CD4-positive, CD25-positive, alpha-beta regulatory T cell (primary cell): Measurements from ENCODE around the gene MAPK4. TPM values are rescaled to one million over a fixed set of nuclear protein-coding genes. Genes with fewer than 3 reads are reported as not detected.
"Not testable (repeated sequence)": the region's sequence is repeated elsewhere in the genome, so short reads cannot be mapped to it uniquely, and the experiment has no call there.

ENCODE experiments used
- ATAC-seq, 2 donors: fragments of 150-1000 bp; cut with Tn5 transposase; one replicate each; pipeline ENCODE4 v1.10.0; 2021; ENCODE audit warnings: low read depth in 2 of 2, moderate number of reproducible peaks in 2 of 2, moderate library complexity in 1 of 2
- DNase-seq, 3 donors: peaks; one replicate each; pipeline versions ENCODE4 v3.0.0 to v3.0.0-alpha.2; 2012 to 2022; ENCODE audit warnings: mixed read lengths in 1 of 3
- H3K27ac ChIP-seq: one replicate; pipeline ENCODE4 v1.7.0; 2013; ENCODE audit warnings: mild to moderate bottlenecking, low read length; ENCODE audit not compliant: insufficient read depth, poor library complexity, severe bottlenecking
- H3K27me3 ChIP-seq: one replicate; pipeline ENCODE4 v1.7.0; 2013; ENCODE audit warnings: low read length; ENCODE audit not compliant: control insufficient read depth, insufficient read depth
- H3K36me3 ChIP-seq: one replicate; pipeline ENCODE4 v1.7.0; 2013; ENCODE audit warnings: mild to moderate bottlenecking, low read length, moderate library complexity; ENCODE audit not compliant: control insufficient read depth, insufficient read depth
- H3K4me1 ChIP-seq: 2 replicates; pipeline ENCODE4 v1.7.0; 2013; ENCODE audit warnings: mild to moderate bottlenecking, low read length; ENCODE audit not compliant: insufficient read depth, control insufficient read depth, poor library complexity, severe bottlenecking
- H3K4me3 ChIP-seq: one replicate; pipeline ENCODE4 v1.7.0; 2013; ENCODE audit warnings: low read depth, mild to moderate bottlenecking, low read length, moderate library complexity
- H3K9me3 ChIP-seq, 2 experiments: 1 replicate in 1 of 2; 2 replicates in 1 of 2; pipeline ENCODE4 v1.7.0; 2013; ENCODE audit warnings: low read length in 2 of 2, mild to moderate bottlenecking in 1 of 2, moderate library complexity in 1 of 2; ENCODE audit not compliant: control insufficient read depth in 2 of 2
- H3K27ac Mint-ChIP-seq, 3 donors: one replicate each; pipeline ENCODE4 v1.8.0; 2020 to 2022; ENCODE audit warnings: mild to moderate bottlenecking in 3 of 3, mixed read lengths in 3 of 3, moderate library complexity in 2 of 3
- H3K27me3 Mint-ChIP-seq: one replicate; pipeline ENCODE4 v1.8.0; 2022; ENCODE audit warnings: mild to moderate bottlenecking, mixed read lengths
- H3K36me3 Mint-ChIP-seq: one replicate; pipeline ENCODE4 v1.8.0; 2020; ENCODE audit warnings: mixed read lengths
- H3K4me1 Mint-ChIP-seq, 4 donors: one replicate each; pipeline ENCODE4 v1.8.0; 2020 to 2022; ENCODE audit warnings: mixed read lengths in 4 of 4, mild to moderate bottlenecking in 1 of 4
- H3K4me3 Mint-ChIP-seq, 4 donors: one replicate each; pipeline ENCODE4 v1.8.0; 2020 to 2022; ENCODE audit warnings: mild to moderate bottlenecking in 4 of 4, mixed read lengths in 4 of 4, moderate library complexity in 3 of 4
- H3K9me3 Mint-ChIP-seq, 7 donors: one replicate each; pipeline ENCODE4 v1.8.0; 2020 to 2022; ENCODE audit warnings: mixed read lengths in 7 of 7, mild to moderate bottlenecking in 3 of 7, moderate library complexity in 2 of 7
- polyA plus RNA-seq, 4 donors: library from polyadenylated mRNA; unstranded; fragments of 300-500 nt; fragmentation: Illumina TruSeq; gene quantifications; one replicate each; pipeline ENCODE4 v1.2.3, GENCODE V29; 2021
- total RNA-seq: library from RNA; stranded (reverse); gene quantifications from one replicate; pipeline ENCODE4 v1.2.3, GENCODE V29; 2022

Gene MAPK4
- total and polyA plus RNA-seq, 5 donors from 2014 or later = not detected

GRCh38 chr18:50696929-50697328 is 137.0 kb downstream of the MAPK4 start:
- no peak for ATAC-seq

DNA sequence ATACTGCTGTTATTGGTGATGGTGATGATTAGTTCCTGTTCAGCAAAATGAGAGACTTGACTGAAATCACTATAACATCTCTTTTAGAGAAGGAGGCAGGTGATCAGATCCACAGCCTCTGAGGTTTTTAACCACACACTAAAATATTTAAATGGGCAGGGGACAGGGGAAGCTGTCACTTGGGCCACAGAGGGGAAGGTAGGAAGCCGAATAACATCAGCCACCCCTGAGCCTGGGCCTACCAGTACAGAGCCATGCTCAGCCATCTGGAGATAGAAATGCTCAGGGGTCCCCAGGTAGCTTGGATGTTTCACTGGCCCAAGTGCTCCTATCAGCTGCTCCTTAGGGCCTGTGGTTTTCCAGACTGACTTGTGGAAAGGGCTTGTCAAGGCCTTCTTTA is 137.6 kb downstream of the MAPK4 start:
- H3K27me3 ChIP-seq = no peaks in the 10 kb centered on the region
- H3K9me3 Mint-ChIP-seq = peaks cover 0 to 3% (median 0%) of the 10 kb centered on the region in 7 donors
- no peaks in the 10 kb centered on the region for H3K4me1 ChIP-seq
- ATAC-seq (no peak), DNase-seq (no peak)
- H3K4me1 Mint-ChIP-seq = no peaks in the 10 kb centered on the region
- H3K4me3 Mint-ChIP-seq = no peak overlapping the region
- no peaks in the 10 kb centered on the region for H3K36me3 Mint-ChIP-seq
- H3K27me3 Mint-ChIP-seq = peaks cover 4% of the 10 kb centered on the region
- H3K9me3 ChIP-seq = no peaks in the 10 kb centered on the region
- H3K27ac ChIP-seq = no peak overlapping the region
- no peaks in the 10 kb centered on the region for H3K36me3 ChIP-seq
- no peak overlapping the region for H3K27ac Mint-ChIP-seq
- no peak overlapping the region for H3K4me3 ChIP-seq

More at GRCh38 chr18:50696929-50697328, 137.0 kb downstream of the MAPK4 start:
- Mint-ChIP-seq H3K36me3 (no peaks in the 10 kb centered on the region), H3K4me3 (no peak overlapping the region), H3K27me3 (peaks cover 4% of the 10 kb centered on the region), H3K4me1 (no peaks in the 10 kb centered on the region), H3K9me3 (peaks cover 0 to 3% (median 0%) of the 10 kb centered on the region in 7 donors), H3K27ac (no peak overlapping the region)
- H3K4me1 ChIP-seq = no peaks in the 10 kb centered on the region
- H3K4me3 ChIP-seq = no peak overlapping the region
- H3K36me3 ChIP-seq = no peaks in the 10 kb centered on the region
- H3K27ac ChIP-seq = no peak overlapping the region
- no peaks in the 10 kb centered on the region for H3K9me3 ChIP-seq
- no peak for DNase-seq
- H3K27me3 ChIP-seq = no peaks in the 10 kb centered on the region

DNA sequence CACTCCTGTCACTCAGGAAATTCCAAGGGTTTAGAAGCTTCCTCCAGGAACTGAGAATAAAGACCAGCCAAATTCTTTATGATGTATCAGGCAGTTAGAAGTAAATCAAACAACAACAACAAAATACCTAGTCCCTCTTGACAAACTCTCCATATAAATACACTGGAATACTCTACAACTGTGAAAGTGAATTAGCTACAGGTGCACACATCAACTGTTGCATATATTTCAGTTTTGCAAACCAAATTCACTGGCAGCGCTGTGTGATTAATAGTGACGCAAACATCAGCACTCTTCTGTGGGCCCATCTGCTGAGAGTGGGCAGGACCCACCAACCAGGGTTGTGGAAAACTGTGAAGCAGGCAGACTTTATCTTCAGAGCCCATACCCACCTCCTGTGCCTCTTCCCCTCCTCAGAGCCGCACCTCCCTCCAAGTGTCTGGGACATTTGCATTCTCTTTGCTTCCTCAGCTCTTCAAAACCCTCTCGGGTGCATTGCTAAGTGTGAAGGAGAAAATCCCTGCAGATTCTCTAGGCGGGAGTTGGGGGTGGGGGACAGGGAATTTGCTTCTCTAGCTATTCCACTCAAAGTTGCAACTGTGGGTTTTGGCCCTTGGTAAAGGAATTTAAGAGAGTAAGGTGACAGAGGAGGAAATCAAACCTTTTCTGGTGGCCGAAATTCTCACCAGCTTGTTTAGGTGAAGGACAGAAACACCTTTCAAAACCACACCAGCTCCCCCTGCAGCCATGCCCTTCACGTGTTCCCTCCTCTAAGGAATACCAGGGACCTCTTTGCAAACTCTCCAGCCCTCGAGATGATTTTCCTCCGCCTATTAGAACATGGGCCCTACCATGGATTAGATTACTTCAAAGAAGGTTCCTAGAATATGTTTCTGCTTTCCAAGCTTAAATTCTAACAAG is 140.6 kb downstream of the MAPK4 start:
- H3K27ac ChIP-seq = no peak overlapping the region
- H3K27me3 Mint-ChIP-seq = peaks cover 4% of the 10 kb centered on the region
- no peaks in the 10 kb centered on the region for H3K27me3 ChIP-seq
- H3K4me1 ChIP-seq = no peaks in the 10 kb centered on the region
- H3K9me3 Mint-ChIP-seq = no peaks in the 10 kb centered on the region
- H3K4me1 Mint-ChIP-seq = no peaks in the 10 kb centered on the region
- H3K27ac Mint-ChIP-seq = no peak overlapping the region
- H3K9me3 ChIP-seq = no peaks in the 10 kb centered on the region
- DNase-seq = no peak
- no peak overlapping the region for H3K4me3 ChIP-seq
- no peaks in the 10 kb centered on the region for H3K36me3 Mint-ChIP-seq
- H3K4me3 Mint-ChIP-seq = no peak overlapping the region
- no peaks in the 10 kb centered on the region for H3K36me3 ChIP-seq
- no peak for ATAC-seq

DNA sequence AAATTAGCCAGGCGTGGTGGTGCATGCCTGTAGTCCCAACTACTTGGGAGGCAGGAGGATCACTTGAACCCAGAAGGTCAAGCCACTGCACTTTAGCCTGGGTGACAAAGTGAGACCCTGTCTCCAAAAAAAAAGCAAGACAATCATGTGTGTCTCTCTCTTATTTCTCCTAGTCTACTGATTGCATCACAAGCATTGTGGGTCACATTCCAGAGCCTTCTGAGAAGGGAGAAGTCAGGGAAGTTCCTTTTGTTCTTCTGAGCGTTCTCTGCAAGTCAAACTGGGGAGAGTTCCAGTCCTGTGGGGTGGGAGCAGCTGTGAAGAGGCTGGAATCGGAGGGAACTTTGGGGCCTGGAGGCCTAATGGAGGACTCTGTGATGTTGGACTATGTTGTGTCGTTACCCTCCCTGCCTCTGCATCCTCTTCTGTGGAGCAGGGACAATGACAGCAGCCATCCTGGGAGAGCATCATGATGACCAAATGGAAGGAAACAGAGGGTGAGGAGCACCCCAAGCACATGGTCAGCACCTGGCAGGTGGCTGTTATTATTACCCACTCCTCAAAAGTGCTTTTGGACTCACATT is 144.6 kb downstream of the MAPK4 start:
- no peaks in the 10 kb centered on the region for H3K36me3 Mint-ChIP-seq
- no peaks in the 10 kb centered on the region for H3K4me1 Mint-ChIP-seq
- no peaks in the 10 kb centered on the region for H3K36me3 ChIP-seq
- no peak overlapping the region for H3K27ac ChIP-seq
- H3K9me3 ChIP-seq = no peaks in the 10 kb centered on the region
- no peaks in the 10 kb centered on the region for H3K4me1 ChIP-seq
- H3K9me3 Mint-ChIP-seq = no peaks in the 10 kb centered on the region
- DNase-seq (no peak), ATAC-seq (no peak)
- no peak overlapping the region for H3K27ac Mint-ChIP-seq
- no peaks in the 10 kb centered on the region for H3K27me3 ChIP-seq
- H3K4me3 ChIP-seq = no peak overlapping the region
- no peak overlapping the region for H3K4me3 Mint-ChIP-seq
- H3K27me3 Mint-ChIP-seq = no peaks in the 10 kb centered on the region

- Histone ChIP-seq H3K4me3 (no peak overlapping the region), H3K9me3 (no peaks in the 10 kb centered on the region), H3K27ac (no peak overlapping the region), H3K4me1 (no peaks in the 10 kb centered on the region), H3K36me3 (no peaks in the 10 kb centered on the region), H3K27me3 (no peaks in the 10 kb centered on the region)
- Mint-ChIP-seq H3K4me1 (no peaks in the 10 kb centered on the region), H3K36me3 (no peaks in the 10 kb centered on the region), H3K27ac (no peak overlapping the region), H3K27me3 (no peaks in the 10 kb centered on the region), H3K4me3 (no peak overlapping the region), H3K9me3 (no peaks in the 10 kb centered on the region)
- ATAC-seq = no peak
- no peak for DNase-seq
Measured at GRCh38 chr18:50706199-50706598, 146.3 kb downstream of the MAPK4 start.

- Mint-ChIP-seq H3K4me1 (no peaks in the 10 kb centered on the region), H3K4me3 (no peak overlapping the region), H3K27ac (no peak overlapping the region), H3K36me3 (no peaks in the 10 kb centered on the region), H3K27me3 (no peaks in the 10 kb centered on the region), H3K9me3 (no peaks in the 10 kb centered on the region)
- H3K4me3 ChIP-seq = no peak overlapping the region
- no peak for DNase-seq
- H3K27ac ChIP-seq = no peak overlapping the region
- H3K36me3 ChIP-seq = no peaks in the 10 kb centered on the region
- H3K4me1 ChIP-seq = no peaks in the 10 kb centered on the region
- H3K9me3 ChIP-seq = no peaks in the 10 kb centered on the region
- no peak for ATAC-seq
- no peaks in the 10 kb centered on the region for H3K27me3 ChIP-seq
Measured at GRCh38 chr18:50706651-50707050, 146.8 kb downstream of the MAPK4 start.

DNA sequence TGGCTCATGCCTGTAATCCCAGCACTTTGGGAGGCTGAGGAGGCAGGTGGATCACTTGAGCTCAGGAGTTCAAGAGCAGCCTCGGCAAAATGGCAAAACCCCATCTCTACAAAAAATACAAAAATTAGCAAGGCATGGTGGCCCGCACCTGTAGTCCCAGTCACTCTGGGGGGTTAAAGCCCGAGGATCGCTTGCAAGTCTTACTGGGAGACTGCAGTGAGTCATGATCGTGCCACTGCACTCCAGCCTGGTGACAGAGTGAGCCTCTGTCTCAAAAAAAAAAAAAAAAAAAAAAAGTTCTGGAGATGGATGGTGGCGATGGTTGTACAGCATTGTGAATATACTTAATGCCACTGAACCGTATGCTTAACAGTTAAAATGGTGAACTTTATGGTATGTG is 147.4 kb downstream of the MAPK4 start:
- H3K4me3 ChIP-seq, H3K27me3 Mint-ChIP-seq, ATAC-seq, H3K4me1 ChIP-seq, H3K9me3 Mint-ChIP-seq, DNase-seq, H3K27ac ChIP-seq, H3K27ac Mint-ChIP-seq, H3K9me3 ChIP-seq, H3K27me3 ChIP-seq, H3K36me3 Mint-ChIP-seq, H3K4me1 Mint-ChIP-seq, H3K36me3 ChIP-seq, H3K4me3 Mint-ChIP-seq: not testable (repeated sequence)
